ENCODE results near the gene MEGF11.
A peak's percentile ranks its signal among the peaks of the same experiment; 100 is the strongest.

The MEGF11 gene

GRCh38 chr15:66101715-66102395 lies 151.7 kb downstream of the MEGF11 start:
- ATAC-seq, result no peak
- no peak for DNase-seq

DNA sequence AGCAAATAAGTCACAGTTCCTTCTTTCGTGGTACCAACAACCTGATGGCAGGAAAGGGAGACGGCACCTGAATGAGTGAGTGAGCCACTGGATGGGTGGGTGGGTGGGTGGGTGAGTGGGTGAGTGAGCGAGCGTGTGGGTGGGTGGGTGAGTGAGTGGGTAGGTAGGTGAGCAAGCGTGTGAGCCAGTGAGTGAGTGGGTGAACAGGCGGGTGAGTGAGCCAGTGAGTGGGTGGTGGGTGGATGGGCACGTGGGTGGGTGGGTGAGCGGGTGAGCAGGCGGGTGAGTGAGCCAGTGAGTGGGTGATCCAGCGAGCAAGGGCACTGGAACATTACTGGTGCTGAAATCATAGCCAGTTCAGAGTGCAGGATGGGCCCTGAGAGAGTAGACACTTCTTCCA lies 152.8 kb downstream of the MEGF11 start:
- H3K27ac Mint-ChIP-seq, result no peak overlapping the region
- ATAC-seq (no peak), DNase-seq (no peak)
- no peaks in the 10 kb centered on the region for H3K4me1 Mint-ChIP-seq
- no peaks in the 10 kb centered on the region for H3K9me3 Mint-ChIP-seq
- H3K27me3 Mint-ChIP-seq, result peaks cover 25% of the 10 kb centered on the region
- no peak overlapping the region for H3K4me3 Mint-ChIP-seq

More at GRCh38 chr15:66101715-66102395, 151.7 kb downstream of the MEGF11 start:
- no peaks in the 10 kb centered on the region for H3K9me3 Mint-ChIP-seq
- H3K4me1 Mint-ChIP-seq, result no peaks in the 10 kb centered on the region
- H3K4me3 Mint-ChIP-seq, result no peak overlapping the region
- H3K27me3 Mint-ChIP-seq, result peaks cover 25% of the 10 kb centered on the region
- H3K27ac Mint-ChIP-seq, result peak overlapping the region in 1 of 2 donors; percentile 46

DNA sequence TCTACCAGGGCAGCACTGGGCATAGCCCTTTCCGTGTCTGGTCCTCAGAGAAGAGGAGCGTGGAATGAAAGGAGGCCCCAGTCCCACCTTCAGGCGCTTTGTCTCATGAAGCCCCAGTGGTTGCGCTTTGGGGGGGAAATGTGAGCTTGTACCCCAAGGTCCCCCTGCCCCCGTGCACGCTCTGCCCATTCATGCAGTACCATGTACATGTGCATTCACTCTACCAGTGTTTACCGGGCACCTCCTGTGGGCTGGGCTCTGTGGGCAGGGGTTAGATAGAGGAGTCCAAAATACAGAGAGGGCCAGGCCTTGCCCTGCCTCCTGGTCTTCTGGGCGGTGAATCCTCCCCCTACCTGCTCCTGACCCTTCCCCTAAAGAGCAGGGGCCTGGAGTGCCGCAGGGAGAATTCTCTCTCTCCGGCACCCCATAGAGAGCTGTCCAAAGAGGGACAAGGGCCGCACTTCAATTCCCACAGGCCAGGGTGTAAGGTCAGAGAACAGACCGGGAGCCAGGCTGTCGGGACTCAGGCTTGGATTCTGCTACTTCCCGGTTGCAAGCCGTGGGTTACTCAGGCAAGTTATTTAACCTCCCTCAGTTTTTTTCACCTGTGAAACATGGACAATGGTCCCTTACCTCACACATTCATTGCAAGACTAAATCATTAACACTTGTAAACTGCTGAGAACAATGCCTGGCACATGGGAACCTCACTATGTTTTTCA lies 153.4 kb downstream of the MEGF11 start:
- Mint-ChIP-seq H3K27me3 (peaks cover 24% of the 10 kb centered on the region), H3K27ac (no peak overlapping the region), H3K4me1 (no peaks in the 10 kb centered on the region), H3K9me3 (no peaks in the 10 kb centered on the region), H3K4me3 (no peak overlapping the region)
- no peak for ATAC-seq
- no peak for DNase-seq

DNA sequence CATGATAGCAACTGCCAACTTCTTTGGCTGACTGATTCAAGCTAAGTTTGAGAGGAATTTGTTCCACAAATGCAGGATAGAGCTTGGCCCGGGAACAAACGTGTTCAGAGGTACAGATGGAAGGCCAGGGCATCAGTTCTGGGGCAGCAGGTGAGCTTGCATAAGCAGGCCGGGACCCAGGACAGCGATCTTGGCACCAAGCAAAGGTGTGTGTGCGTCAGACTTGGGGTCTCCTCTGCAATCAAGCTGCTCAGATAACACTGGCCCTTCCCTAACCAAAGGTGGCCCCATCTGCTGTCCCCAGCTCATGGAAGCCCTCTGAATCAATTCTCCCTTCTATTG lies 155.6 kb downstream of the MEGF11 start:
- no peak overlapping the region for H3K27ac Mint-ChIP-seq
- H3K4me1 Mint-ChIP-seq, result peaks cover 5% of the 10 kb centered on the region
- H3K4me3 Mint-ChIP-seq, result no peak overlapping the region
- H3K27me3 Mint-ChIP-seq, result peaks cover 33% of the 10 kb centered on the region
- no peaks in the 10 kb centered on the region for H3K9me3 Mint-ChIP-seq
- no peak for DNase-seq
- no peak for ATAC-seq

DNA sequence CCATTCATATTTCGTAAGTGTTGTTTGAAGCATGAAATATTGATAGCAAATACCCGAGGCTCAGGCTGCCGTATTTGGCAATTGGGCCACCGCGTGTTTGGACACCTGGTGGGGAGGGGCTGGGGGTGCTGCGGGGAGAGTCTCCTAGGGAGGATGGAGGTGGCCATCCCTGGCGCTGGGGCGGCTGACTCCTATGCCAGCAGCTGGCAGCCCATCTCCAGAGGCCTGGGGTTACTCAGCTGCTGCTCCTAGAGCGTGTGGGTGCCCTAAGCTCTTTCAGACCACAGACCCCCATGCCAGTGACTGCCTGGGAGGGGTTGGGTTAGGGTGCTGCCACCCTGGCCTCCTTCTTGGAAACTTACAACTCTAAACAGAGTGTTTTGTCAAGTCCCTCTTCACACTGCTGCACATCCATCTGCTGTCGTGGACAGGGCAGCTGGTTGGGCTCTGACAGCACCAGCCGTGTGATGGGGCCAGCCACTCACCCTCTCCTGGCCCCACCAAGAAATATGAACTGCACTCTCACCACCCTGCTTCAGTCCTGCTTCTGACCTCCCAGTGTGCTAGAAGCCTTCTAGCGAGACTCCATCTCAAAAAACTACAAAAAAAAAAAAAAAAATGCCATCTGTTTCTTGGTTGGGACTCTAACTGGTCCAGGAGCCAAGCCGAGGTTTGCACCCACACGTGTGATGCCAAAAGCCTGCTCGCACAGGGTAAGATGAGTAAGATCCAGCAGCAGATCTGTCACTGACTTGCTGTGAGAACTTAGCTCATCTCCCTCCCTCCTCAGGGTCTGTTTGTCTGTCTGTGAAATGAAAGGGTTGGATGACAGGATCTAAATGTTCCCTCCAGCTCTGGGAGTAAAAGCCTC lies 156.2 kb downstream of the MEGF11 start:
- H3K4me3 Mint-ChIP-seq, result no peak overlapping the region
- DNase-seq (no peak), ATAC-seq (no peak)
- H3K4me1 Mint-ChIP-seq, result peaks cover 5% of the 10 kb centered on the region
- no peaks in the 10 kb centered on the region for H3K9me3 Mint-ChIP-seq
- H3K27ac Mint-ChIP-seq, result no peak overlapping the region
- peaks cover 33% of the 10 kb centered on the region for H3K27me3 Mint-ChIP-seq

DNA sequence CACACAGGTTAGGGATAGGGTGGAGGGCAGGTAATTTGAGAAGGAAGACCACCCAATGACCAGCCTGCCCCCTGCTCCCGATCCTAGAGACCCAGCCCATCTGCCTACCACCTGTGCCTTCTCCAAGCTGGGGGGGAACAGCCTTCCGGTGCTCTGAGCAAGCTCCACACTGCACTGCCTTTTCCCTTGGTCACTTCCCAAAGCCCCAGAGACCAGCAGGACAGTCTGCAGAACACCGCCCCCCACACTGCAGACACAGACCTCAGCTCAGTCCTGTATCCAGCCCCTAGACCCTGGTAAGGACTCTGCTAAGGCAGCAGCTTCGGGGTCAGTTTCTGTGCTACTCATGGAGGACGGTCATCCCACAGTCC lies 156.9 kb downstream of the MEGF11 start:
- Mint-ChIP-seq H3K27me3 (peaks cover 33% of the 10 kb centered on the region), H3K9me3 (no peaks in the 10 kb centered on the region), H3K4me3 (no peak overlapping the region), H3K27ac (no peak overlapping the region), H3K4me1 (peaks cover 5% of the 10 kb centered on the region)
- no peak for DNase-seq
- no peak for ATAC-seq

DNA sequence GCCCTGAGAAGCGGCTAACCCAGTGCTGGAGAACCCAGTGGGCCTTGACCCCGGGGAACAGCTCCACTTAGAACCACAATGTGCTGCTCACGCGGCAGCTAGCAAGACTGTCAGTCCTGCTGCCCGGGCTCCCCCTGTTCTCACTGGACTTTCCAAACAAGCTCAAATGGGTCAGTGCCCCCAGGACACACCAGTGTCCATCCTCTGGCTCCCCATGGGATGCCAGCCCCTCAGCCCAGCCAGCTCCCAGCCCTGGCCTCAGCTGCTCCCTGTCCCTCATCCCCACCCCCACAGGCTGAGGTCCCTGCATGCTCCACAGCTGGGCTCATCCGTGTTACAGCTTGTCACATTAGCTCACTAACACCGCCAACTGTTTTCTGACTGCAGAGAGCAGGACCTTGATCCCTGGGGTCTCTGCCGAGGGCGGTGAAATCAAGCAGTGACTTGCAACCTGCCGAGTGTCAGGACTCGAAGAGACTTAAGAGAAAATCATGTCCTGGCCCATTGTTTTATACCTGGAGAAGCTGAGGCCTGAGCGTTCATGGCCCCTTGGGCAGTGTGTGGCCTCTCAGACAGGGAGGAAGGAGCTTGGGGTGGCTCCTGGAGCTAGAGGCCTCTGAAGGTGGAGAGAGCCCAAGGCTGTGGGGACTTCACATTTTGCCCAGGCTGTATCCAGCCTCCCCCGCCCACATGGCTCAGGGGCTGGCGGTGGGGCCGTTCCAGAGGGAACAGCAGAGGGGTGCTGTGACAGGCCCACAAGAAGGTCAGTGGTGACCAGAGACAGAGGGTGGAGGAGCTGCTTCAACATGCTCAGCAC lies 157.5 kb downstream of the MEGF11 start:
- Mint-ChIP-seq H3K27me3 (peaks cover 33% of the 10 kb centered on the region), H3K4me1 (peaks cover 5% of the 10 kb centered on the region), H3K4me3 (no peak overlapping the region), H3K9me3 (no peaks in the 10 kb centered on the region), H3K27ac (peak overlapping the region in 1 of 2 donors; percentile 42)
- ATAC-seq, result no peak
- no peak for DNase-seq

GRCh38 chr15:66094331-66094730 lies 159.2 kb downstream of the MEGF11 start:
- Mint-ChIP-seq H3K4me1 (peaks cover 5% of the 10 kb centered on the region), H3K4me3 (no peak overlapping the region), H3K27me3 (peaks cover 33% of the 10 kb centered on the region), H3K27ac (no peak overlapping the region), H3K9me3 (no peaks in the 10 kb centered on the region)
- DNase-seq, result no peak
- ATAC-seq, result no peak

DNA sequence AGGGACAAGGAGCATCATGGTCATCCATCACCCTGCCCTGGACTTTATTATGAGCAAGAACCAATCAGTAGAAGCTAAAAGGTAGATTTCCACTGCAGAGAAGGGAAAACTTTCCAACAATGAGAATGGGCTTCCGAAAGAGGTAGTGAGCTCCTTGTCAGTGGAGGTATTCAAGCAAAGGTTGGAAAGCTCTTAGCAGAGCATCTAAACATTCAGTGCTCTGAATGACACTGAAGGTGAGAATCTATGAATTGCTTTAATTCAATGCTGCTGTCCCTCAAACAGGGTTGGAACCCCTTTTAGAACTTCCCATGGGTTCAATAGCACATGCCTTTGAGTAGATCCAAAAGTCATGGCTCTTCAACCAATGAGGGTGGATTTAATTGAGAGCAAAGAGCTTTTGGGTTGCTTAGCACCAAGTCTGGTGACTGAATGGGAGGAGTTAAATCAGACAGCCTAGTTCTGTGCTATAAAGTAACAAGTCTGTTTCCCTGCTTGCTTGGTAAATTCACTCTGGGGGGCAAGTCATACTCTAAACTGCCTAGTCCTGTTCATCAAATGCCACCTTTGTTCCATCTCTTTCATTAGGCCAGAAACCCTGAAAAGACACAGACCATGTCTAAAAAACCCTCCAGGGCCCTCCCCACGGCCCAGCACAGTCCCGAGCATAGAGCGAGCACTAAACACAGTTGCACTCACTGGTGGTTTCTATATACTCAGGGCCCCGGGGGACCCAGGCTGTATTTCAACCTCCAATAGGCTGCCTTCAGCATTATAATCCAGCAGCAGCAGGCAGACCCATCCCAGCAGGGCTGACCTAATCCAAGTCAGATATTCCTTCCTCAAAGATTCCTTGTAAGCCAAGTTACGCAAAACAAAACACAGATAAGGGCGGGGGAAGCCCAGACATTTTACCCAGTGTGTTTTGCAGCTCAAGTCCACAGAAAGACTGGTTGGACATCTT lies 161.2 kb downstream of the MEGF11 start:
- no peaks in the 10 kb centered on the region for H3K9me3 Mint-ChIP-seq
- H3K4me3 Mint-ChIP-seq, result no peak overlapping the region
- H3K27me3 Mint-ChIP-seq, result peaks cover 33% of the 10 kb centered on the region
- ATAC-seq (no peak), DNase-seq (no peak)
- H3K4me1 Mint-ChIP-seq, result peaks cover 5% of the 10 kb centered on the region
- H3K27ac Mint-ChIP-seq, result no peak overlapping the region

GRCh38 chr15:66089509-66089908 lies 164.0 kb downstream of the MEGF11 start:
- H3K4me3 Mint-ChIP-seq, result no peak overlapping the region
- DNase-seq, result no peak
- H3K4me1 Mint-ChIP-seq, result peaks cover under 1% of the 10 kb centered on the region
- peaks cover 13% of the 10 kb centered on the region for H3K27me3 Mint-ChIP-seq
- ATAC-seq, result no peak
- H3K9me3 Mint-ChIP-seq, result peaks cover 1 to 3% of the 10 kb centered on the region in 2 donors
- H3K27ac Mint-ChIP-seq, result no peak overlapping the region

GRCh38 chr15:66089049-66089448 lies 164.5 kb downstream of the MEGF11 start:
- H3K9me3 Mint-ChIP-seq, result peaks cover 5 to 8% of the 10 kb centered on the region in 2 donors
- DNase-seq (no peak), ATAC-seq (no peak)
- no peaks in the 10 kb centered on the region for H3K4me1 Mint-ChIP-seq
- H3K27ac Mint-ChIP-seq, result no peak overlapping the region
- H3K4me3 Mint-ChIP-seq, result no peak overlapping the region
- H3K27me3 Mint-ChIP-seq, result peaks cover 8% of the 10 kb centered on the region

DNA sequence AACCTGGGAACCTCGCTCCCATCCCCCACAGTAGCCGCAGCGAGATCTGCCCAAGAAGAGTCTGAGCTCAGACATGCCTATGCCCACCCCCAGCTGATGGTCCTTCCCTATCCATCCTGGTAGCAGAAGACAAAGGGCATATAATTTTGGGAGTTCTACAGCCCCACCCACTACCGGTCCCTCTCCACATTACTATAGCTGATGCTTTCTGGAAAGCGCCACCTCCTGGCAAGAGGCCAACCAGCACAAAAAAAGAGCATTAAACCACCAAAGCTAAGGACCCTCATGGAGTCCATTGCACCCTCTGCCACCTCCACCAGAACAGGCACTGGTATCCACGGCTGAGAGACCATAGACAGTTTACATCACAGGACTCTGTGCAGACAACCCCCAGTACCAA lies 168.4 kb downstream of the MEGF11 start:
- Mint-ChIP-seq H3K27me3 (peaks cover 14% of the 10 kb centered on the region), H3K4me1 (no peaks in the 10 kb centered on the region), H3K27ac (no peak overlapping the region), H3K4me3 (no peak overlapping the region), H3K9me3 (peaks cover 5 to 8% of the 10 kb centered on the region in 2 donors)
- DNase-seq (peak; percentile 8 to 15), ATAC-seq (no peak)

- DNase-seq, result no peak
- no peak overlapping the region for H3K4me3 Mint-ChIP-seq
- H3K4me1 Mint-ChIP-seq, result no peaks in the 10 kb centered on the region
- no peak overlapping the region for H3K27ac Mint-ChIP-seq
- no peak for ATAC-seq
- H3K27me3 Mint-ChIP-seq, result peaks cover 17% of the 10 kb centered on the region
- peaks cover 5 to 8% of the 10 kb centered on the region in 2 donors for H3K9me3 Mint-ChIP-seq
Observed at GRCh38 chr15:66084704-66085103, 168.8 kb downstream of the MEGF11 start.

DNA sequence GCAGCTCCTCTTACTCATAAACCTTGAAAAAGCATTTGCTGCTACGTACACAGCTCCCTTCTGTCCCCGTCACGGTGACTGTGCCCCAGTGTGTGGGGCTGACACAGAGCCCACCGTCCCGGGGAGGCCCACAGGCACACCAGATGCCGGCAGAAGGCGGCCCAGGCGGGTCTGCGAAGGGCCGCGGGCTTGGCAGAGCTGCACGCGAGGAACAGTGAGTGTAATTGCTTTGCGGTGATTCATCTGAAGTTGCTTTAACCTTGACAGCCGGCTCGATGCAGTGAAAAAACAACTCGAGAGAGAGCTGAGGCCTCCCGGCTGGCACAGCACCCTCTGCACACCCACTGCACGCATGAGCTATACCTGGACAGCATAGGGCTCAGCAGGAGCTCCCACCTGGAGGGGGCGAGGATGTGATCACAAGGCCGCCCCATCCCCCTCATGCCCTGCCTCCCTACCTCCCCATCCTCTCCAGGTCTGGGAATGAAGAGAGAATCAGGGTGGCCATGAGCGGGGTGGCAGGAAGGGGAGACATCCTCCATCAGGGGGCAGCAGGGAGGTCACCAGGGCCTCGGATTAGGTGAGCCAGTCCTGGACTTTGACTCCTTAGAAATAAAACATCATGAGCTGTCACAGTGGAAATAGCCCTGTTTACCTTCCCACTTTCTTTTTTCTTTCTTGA lies 172.7 kb downstream of the MEGF11 start:
- Mint-ChIP-seq H3K4me3 (no peak overlapping the region), H3K9me3 (peaks cover 5 to 8% of the 10 kb centered on the region in 2 donors), H3K4me1 (no peaks in the 10 kb centered on the region), H3K27ac (no peak overlapping the region), H3K27me3 (peaks cover 34% of the 10 kb centered on the region)
- ATAC-seq (no peak), DNase-seq (no peak)

Data from stimulated activated naive CD8-positive, alpha-beta T cell treated with anti-CD3 and anti-CD28 coated beads, Interleukin-15, amount 100 ng/mL, for 72 hours (primary cell).